Measurements from ENCODE around the gene YIPF2. TPM values are rescaled to one million over a fixed set of nuclear protein-coding genes. Genes with fewer than 3 reads are reported as not detected.
A peak's percentile ranks its signal among the peaks of the same experiment; 100 is the strongest.
"Not testable (repeated sequence)": the region's sequence is repeated elsewhere in the genome, so short reads cannot be mapped to it uniquely, and the experiment has no call there.

YIPF2 gene
- 10 to 100 TPM; 57.8 to 64.8 TPM for total RNA-seq
- long read RNA-seq, transcript YIPF2-201 (10 exons, 2,087 nt), result minor isoform, 6 of 56 reads
- long read RNA-seq, transcript YIPF2-204 (10 exons, 1,550 nt), result major isoform, 29 of 56 reads
- long read RNA-seq, partial matches to known transcripts, result 6 of 56 reads
- long read RNA-seq, other reads (novel, unspliced or antisense), result 15 of 56 reads

GRCh38 chr19:10928563-10929401 lies at the start of gene YIPF2, which contains the start of gene TIMM29:
Gene YIPF2 (minus strand): TSS chr19:10928639. CDS start chr19:10928410, 229 bp downstream.
Gene TIMM29 (plus strand): TSS chr19:10928811. CDS start chr19:10928823, 12 bp downstream.
- intact Hi-C loops (cut with DNase I, micrococcal nuclease), result no loop called here
- DNase-seq, result peak; percentile 97 to 99
- ATAC-seq, result peak; percentile 92

DNA sequence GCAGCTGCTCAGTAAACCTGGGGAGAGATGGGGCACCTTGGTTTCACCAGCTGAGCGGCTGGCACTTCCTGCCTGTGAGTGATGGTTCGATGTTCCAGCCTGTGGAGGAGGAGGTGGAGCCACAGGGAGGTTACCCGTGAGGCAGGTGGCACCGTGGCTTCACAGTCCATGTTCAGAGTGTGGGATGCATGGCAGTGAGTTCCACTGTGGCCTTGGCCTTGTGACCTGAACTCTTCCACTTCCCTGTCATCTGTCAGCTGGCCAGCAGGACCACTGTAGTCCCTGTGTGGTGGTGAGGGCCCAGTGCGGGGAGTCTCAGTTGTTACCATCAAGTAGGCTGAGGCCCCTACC lies 49.3 kb upstream of the YIPF2 start:
- no peak for DNase-seq
- no peak for ATAC-seq
- intact Hi-C loops (cut with DNase I, micrococcal nuclease), result no loop called here

DNA sequence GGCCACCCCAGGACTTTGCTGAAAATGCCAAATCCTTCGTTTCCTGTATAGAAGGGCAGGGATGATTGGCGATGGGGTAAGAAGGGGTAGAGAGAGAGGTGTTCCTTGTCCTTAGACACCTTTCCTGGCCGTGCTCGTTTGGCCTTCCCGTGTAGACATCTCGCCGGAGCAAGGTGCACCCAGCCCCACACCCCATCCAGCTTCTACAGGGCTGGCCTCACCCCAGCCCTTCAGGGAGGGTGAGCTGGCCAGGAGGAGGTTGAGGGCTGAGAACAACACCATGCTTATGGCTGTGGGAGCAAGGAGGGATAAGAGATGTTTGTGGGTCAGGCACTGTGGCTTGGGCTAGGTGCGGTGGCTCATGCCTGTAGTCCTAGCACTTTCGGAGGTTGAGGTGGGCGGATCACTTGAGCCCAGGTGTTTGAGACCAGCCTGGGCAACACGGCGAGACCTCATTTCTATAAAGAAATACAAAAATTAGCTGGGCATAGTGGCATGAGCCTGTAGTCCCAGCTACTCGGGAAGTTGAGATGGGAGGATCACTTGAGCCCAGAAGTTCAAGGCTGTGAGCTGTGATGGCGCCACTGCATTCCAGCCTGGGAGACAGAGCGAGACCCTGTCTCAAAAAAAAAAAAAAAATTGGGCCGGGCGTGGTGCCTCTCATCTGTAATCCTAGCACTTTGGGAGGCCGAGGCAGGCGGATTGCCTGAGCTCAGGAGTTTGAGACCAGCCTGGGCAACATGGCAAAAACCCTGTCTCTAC lies 47.9 kb upstream of the YIPF2 start:
- peak; percentile 71 for ATAC-seq

DNA sequence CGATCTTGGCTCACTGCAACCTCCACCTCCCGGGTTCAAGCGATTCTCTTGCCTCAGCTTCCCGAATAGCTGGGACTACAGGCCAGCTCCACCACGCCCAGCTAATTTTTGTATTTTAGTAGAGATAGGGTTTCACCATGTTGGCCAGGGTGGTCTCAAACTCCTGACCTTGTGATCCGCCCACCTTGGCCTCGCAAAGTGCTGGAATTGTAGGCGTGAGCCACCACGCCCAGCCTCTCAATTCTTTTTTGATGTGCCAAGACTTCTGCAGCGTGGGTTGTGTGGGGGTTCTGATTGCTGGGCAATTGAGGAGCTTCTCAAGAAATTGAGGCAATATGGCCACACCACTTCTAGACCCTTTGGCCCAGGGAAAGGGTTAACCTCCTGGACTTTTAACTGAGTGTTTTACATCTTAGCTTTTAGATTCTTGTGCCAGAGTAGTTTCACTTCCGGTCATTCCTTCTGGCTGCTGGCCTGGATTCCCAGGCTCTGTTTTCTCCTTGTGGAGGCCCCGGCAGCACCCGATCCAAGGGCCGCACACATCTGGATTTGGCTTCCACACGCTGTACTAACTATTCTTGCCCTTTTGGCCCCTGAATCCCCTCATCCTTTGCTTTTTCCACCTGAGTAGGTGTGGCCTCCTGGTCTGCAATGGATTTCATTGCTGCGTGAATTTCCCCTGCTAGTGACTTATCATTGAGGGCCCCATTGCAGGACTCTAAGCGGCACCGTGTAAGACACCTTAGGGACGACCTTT lies 47.1 kb upstream of the YIPF2 start:
- DNase-seq (no peak), ATAC-seq (peak; percentile 50)
- intact Hi-C loops (cut with DNase I, micrococcal nuclease), result no loop called here

More for the DNA sequence above, 47.9 kb upstream of the YIPF2 start:
- intact Hi-C loops (cut with DNase I, micrococcal nuclease), result no loop called here
- no peak for DNase-seq

- ATAC-seq (no peak), DNase-seq (no peak)
- intact Hi-C loops (cut with DNase I, micrococcal nuclease), result no loop called here
Measured at GRCh38 chr19:10971107-10971726, 42.8 kb upstream of the YIPF2 start.

GRCh38 chr19:10968527-10969135 lies 40.2 kb upstream of the YIPF2 start:
- peak; percentile 43 to 49 for DNase-seq
- intact Hi-C loops (cut with DNase I, micrococcal nuclease), result no loop called here

DNA sequence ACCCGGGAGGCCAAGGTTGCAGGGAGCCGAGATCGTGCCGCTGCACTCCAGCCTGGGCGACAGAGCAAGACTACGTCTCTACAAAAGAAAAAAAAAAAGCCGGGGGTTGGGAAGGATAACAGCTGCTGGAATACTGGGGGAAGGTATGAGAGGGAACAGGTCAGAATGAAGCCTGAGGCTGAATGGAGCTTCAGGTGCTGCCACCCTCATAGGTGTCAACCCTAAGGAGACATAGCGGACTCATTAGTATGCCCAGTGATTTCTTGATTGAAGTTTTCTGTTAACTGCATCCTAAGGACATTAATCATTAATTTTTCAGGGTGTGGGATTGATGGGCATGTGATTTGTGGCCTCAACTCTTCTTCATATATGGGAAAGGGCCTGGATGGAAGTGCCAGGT lies 38.4 kb upstream of the YIPF2 start:
- no peak for ATAC-seq
- no peak for DNase-seq
- intact Hi-C loops (cut with DNase I, micrococcal nuclease), result no loop called here

More at GRCh38 chr19:10968527-10969135, 40.2 kb upstream of the YIPF2 start:
- peak; percentile 91 for ATAC-seq

DNA sequence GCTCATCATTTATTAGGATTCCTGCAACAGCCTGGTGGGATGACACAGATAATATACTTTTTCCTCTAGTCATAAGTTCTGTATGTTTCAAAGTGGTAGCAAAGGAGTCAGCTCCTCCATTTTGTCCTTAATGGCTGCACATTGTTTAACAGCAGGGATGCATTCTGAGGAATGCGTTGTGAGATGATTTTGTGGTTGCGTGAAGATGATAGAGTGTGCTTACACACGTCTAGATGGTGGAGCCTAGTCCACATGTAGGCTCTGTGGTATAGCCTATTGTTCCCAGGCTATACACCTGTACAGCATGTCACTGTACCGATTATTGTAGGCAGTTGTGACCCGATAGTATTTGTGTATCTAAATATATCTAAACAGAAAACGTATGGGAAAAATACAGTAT lies 37.0 kb upstream of the YIPF2 start:
- intact Hi-C loops (cut with DNase I, micrococcal nuclease), result no loop called here
- DNase-seq (no peak), ATAC-seq (no peak)

DNA sequence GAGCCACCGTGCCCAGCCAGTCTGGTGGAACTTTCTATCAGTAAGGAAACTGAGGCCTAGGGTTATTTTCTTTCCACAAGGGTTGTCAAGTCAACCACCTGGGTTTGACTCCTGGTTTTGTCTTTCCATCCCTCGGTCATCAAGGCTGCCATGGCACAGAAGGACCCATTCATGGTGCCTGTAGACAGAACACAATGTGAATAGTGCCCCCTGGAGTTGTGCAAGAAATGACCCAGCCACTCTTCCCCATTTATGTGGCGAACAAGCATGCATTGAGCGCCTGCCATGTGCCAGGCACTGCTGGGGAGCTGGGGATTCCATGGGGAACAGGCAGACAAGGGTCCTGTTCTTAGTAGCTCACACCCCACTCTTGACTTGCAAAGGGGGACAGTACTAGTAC lies 36.5 kb upstream of the YIPF2 start:
- DNase-seq (no peak), ATAC-seq (no peak)
- intact Hi-C loops (cut with DNase I, micrococcal nuclease), result no loop called here

- DNase-seq (no peak), ATAC-seq (no peak)
- intact Hi-C loops (cut with DNase I, micrococcal nuclease), result no loop called here
Measured at GRCh38 chr19:10963865-10964264, 35.4 kb upstream of the YIPF2 start.

- no peak for DNase-seq
- no peak for ATAC-seq
- intact Hi-C loops (cut with DNase I, micrococcal nuclease), result no loop called here
Measured at GRCh38 chr19:10962863-10963262, 34.4 kb upstream of the YIPF2 start.

- peak in 1 of 2 donors; percentile 50 for DNase-seq
Measured at GRCh38 chr19:10961073-10961860, 32.8 kb upstream of the YIPF2 start.

DNA sequence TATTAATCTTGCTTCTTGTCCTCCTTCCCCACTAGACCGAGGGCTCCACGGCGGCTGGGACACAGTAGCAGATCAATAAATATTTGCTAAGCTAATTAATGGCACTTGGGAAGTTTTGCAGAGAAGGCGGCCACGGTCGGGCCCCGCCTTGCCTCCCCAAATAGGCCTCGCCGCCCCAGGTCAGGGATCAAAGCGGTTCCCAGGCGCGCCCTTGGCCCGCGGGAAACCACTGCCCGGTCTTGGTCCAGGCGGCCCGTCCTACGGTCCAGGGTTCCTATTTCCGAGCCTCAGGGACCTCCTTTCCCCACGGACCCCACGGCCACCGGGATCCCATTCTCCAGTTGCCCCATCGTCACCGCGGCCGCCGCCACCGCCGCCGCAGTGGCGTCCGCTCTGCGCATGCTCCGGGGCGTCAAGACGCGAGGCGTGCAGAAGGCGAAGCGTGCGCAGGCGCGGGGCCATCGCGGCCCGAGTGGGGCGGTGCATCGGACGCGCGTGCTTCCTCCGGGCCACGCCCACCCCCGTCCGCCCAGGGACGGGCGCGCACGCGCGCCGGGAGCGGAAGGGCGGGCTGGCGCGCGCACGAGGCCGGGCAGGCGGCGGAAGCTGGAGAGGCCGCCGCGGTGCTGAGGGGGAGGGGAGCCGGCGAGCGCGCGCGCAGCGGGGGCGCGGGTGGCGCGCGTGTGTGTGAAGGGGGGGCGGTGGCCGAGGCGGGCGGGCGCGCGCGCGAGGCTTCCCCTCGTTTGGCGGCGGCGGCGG lies 32.1 kb upstream of the YIPF2 start, which contains the start of gene SMARCA4:
SMARCA4 (plus strand) TSS at position 717 of the 759 bp plus-strand sequence. CDS start 23,122 bp downstream, outside the sequence.
- intact Hi-C loops (cut with DNase I, micrococcal nuclease), result no loop called here
- peak; percentile 94 to 98 for DNase-seq
- ATAC-seq, result peak; percentile 95

More at GRCh38 chr19:10961073-10961860, 32.8 kb upstream of the YIPF2 start:
- intact Hi-C loops (cut with DNase I, micrococcal nuclease), result no loop called here
- ATAC-seq, result peak; percentile 30

GRCh38 chr19:10959277-10959968 lies 31.0 kb upstream of the YIPF2 start:
- DNase-seq; ATAC-seq; intact Hi-C loops (cut with DNase I, micrococcal nuclease): not testable (repeated sequence)

GRCh38 chr19:10952809-10953208 lies 24.4 kb upstream of the YIPF2 start:
- intact Hi-C loops (cut with DNase I, micrococcal nuclease), result no loop called here
- ATAC-seq (peak; percentile 97), DNase-seq (peak; percentile 73 to 84)
